ENCODE data around the gene VWDE.

Gene VWDE

DNA sequence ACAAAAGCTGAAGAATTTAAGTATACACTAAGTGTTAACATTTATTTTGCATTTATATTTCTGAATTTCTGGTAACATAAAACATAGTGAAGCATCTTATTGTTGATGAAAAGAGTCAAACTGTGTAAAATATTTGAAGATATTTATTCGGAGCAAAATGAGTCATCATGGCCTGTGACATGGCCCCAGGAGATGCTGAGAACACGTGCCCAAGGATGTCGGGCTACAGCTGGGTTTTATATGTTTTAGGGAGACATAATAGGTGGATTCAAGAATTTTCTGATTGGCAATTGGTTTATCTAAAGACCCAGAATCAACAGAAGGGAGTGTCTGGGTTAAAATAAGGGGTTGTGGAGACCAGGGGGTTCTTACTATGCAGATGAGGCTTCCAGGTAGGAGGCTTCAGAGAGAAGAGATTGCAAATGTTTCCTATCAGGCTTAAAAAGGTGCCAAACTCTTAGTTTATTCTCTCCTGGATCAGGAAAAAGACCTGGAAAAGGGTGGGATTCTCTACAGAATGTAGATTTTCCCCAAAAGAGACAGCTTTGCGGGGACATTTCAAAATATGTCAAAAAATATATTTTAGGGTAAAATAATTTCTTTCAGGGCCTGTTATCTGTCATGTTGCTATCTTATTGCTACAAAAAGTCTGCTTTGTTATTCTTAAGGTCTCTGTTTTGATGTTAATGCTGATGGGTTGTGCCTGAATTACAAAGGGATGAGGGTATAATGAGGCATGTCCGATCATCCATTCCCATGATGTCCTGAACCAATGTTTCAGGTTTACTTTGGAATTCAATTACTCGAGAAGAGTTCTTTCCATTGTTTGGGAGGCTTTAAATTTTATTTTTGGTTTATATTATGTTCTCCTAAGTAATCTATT, 74.5 kb downstream of the VWDE start:
- no peak for DNase-seq (ENCODE audit: low spot score)

DNA sequence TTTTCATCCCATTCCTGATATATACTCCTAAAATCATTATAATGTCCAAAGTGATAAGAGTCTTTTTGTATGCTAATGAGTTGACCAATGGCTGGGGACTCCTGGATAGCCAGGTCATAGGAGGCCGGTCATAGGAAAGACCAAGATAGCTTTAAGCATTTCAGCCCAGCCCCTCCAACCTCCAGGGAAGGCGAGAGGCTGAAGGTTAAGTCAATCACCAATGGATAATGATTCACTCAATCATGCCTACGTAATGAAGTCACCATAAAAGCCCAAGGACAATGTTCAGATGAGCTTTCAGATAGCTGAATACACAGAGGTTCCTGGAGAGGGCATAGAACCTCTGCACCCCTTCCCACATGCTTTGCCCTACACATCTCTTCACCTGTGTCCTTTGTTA, 75.7 kb downstream of the VWDE start:
- DNase-seq (ENCODE audit: low spot score): no peak

DNA sequence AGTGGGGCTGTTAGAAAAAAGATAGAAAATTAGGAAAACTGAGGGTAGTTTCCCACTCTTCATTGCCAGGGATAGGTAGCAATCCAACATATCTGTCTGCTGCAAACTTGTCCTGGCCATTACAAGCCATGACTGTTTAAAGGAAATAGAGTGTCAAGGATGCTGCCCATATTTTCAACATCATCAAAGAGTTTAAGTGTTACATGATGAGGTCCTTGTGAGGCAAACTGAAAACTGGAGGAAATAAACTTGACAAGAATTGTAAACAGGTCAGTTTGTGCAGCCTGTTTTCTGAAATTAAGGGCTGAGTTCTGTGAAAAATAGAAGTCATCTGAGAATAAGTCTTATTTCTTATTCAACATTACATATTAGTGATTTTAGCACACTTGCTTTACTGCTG, 78.0 kb downstream of the VWDE start:
- no peak for DNase-seq (ENCODE audit: low spot score)

DNA sequence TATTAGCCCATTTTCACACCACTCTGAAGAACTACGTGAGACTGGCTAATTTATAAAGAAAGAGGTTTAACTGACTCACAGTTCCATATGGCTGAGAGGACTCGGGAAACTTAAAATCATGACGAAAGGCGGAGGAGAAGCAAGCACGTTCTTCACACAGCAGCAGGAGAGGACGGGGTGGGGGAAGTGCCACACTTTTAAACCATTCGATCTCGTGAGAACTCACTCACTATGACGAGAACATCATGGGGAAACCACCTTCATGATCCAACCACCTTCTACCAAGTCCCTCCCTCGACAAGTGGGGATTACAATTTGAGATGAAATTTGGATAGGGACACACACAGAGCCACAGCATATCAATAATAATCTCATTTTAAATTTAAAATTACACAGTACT, 80.2 kb downstream of the VWDE start:
- DNase-seq (ENCODE audit: low spot score): no peak

DNA sequence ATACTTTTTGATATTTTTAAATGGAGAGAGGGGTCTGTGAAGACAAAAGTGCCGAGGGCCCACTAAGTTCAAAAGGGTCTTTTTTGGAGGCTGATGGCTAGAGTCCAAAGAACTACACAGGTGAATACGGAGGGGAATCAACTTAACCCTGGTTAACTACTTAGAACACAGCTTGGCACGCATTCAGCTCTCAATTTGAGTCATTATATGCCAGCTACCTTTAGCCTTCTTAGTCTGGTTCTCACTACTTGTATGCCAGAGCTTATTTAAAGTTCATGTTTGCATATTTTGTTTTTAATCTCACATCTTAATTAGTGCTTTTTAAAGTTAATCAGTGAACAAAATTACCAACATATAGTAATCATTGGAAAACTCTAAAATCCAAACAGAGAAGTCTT, 80.8 kb downstream of the VWDE start:
- no peak for DNase-seq (ENCODE audit: low spot score)

DNA sequence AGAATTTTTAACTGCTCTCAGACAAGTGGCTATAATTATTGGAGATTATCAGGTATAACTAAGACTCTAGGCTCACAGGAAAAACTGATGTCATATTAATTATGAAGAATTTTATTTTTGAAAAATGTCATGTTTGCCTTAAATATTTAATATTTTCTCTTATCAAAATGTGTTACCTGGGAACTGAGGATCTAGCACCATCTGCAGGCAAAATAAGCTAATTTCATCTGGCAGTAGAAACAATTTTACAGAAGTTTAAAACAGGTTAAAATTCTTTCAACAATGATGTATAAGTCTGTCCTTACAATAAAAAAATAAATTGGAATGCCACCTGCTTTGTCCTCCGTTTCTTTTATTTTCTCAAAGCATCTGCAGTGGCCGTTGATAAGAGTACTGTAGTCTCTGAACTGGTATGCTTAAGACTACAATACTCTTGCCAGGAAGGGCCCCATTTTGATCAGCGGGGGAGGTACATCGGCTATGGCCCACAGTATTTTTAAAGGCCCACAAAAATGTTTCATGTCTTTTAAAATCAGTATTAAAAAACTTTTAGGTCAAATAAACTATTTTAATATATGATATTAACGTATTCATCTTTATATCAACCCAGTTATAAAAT, 81.3 kb downstream of the VWDE start:
- DNase-seq (ENCODE audit: low spot score): no peak

DNA sequence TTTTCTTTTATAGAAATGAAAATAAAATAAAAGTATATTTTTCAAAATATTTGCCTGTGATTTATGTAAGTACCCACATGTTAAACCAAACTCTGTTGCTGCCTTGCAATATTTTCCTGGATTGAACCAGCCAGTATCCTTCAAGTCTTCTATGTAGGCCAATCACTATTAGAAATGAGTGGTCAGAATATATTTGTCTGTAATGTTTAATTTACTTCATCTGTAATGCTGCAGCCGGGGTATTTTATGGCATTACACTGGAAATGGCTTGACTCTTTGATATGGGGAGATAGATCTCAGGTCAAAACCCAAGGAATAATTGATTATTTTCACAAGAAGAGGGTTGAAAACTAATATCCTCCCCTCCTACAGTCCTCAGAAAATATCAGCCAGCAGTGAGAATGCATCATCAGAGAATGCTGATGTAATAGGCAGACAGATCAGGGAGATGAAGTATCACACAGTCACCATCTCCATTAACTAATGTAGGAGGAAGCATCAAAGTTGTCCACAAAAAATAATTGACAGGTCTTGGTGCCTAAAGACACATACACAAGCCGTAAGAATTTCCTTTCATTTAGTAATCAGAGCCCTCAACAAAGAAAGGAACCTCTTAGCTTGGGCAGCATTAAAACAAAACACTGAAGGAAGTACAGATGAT, 82.5 kb downstream of the VWDE start:
- no peak for DNase-seq (ENCODE audit: low spot score)

DNA sequence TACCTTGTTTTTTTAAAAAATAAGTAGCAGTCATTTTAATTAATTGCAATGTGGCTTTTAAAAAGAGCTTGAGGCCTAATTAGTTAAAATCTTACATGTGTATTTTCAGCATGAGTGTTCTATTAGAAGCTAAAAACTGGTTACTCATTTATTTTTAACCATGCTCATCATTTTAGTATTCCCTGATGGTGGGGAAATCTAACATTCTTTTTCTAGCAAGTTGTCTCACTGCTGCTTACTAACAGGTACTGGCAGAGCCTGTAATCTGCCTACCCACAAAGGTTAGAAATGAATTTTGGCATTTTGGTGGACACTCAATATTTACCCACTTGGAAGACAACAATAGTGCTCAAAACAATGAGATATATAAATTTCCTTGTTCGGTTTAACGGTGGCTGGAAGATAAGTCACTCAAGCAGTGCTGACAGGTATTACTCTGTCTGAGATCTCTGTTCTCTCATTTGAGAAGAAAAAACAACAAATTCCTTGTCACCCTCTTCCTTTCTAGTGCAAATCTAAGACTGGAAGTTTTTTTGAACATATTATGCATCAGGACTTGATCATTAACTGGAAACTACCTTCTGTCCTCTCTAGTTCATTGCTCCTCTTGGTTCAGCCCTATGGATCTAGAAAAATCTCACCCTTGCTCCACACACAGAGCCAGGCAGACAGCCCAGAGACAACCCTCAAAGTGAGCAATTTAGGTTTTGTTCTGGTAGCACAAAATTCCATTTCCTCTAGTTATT, 83.3 kb downstream of the VWDE start:
- no peak for DNase-seq (ENCODE audit: low spot score)

DNA sequence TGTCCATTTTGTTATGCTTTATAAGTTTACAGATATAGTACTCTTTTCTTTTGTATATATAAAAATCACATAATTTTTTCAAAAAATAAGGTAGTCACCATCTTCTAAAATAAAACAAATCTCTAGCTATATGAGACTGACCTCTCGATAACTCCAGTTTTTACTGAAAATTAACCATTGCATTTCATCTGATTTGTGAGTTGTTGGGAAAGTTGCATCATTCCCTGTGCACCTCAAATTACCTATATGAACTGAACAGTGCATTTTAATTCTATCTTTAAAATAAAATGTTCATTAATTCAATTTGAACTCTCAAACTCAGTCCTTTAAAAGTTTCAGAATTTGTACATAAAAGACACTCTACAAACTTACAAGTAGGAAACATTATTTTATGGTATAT, 86.0 kb downstream of the VWDE start:
- no peak for DNase-seq (ENCODE audit: low spot score)

DNA sequence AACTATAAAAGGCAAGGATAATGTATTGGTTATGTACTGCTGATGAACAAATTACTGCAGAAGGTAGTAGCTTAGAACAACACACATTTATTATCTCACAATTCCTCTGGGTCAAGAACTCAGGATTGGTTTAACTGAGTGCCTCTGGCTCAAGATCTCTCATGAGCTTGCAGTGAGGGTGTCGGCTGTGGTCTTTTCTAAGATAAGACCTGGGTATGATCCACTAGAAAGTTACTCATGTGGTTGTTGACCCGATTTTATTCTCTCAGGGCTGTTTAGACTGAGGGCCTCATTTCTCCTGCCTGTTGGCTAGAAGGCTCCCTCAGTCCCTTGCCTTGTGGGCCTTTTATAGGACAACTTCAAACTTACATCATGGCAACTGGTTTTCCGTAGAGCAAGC, 86.7 kb downstream of the VWDE start:
- no peak for DNase-seq (ENCODE audit: low spot score)

DNA sequence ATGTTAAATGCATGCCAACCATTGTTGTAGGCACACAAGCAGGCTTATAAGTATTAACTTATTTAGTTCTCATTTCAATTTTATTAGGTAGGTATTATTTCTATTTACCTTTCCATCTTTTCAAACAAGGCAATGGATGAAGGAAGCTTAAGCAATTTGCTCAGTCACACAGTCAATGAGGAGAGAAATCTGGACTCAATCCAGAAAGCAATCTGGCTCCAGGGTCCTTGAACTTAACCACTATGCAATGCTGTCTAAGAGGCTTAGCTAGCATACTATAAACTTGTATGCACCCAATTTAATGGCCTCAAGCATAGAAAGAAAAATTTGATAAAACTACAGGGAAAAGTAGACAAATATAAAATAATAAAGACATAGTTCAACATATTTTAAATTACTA, 88.6 kb downstream of the VWDE start:
- no peak for DNase-seq (ENCODE audit: low spot score)

DNA sequence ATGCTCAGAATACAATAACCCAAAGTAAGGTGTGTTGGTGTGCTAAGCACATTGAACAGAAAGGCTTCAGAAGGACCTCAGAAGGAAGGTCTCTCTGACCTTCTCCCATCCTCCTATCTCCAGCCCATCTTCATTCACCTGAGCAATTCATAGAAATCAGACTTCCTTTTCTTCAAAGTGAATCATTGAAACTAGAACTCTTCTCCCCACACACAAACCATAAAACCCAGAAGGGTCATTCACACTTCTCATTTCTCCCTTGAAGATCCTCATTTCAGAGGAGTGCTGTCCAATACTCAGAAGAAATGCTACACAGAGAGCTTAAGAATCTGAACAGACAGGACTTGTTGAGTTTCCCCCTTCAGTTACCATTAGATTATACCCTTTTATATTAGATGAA, 89.5 kb downstream of the VWDE start:
- no peak for DNase-seq (ENCODE audit: low spot score)

DNA sequence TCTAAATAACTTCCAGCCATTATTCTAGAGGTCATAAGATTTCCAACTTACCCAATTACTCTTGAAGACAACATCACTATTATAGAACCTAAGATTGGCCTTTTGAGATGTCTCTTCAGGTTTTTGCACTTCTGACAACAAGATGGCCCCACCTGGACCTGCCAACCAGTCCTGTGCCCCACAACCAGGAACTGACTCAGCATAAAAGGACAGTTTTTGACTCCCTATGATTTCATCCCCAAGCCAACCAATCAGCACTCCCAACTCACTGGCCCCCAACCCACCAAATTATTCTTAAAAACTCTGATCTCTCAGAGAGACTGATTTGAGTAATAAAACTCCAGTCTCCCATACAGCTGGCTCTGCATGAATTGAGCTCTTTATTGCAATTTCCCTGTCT, 98.2 kb downstream of the VWDE start:
- DNase-seq (ENCODE audit: low spot score): no peak

DNA sequence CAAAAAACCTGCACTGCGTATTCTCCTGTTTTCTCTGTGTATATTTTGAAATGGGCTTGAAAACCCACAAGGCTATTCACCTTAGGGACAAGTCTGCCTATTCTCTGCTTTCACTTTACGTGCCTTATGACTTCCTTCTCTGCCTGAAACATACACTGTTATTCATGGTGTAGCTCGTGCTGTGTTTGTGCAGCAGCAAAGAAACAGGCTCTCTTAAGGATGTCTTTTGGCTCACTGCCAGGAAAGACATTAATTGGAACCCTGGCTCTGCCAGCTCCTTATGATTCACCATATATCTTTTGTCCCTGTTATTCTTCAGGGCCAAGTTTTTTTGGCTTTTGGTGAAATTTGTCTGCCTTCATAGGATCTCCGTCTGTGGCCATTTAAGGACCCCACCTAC, 100.2 kb downstream of the VWDE start:
- DNase-seq (ENCODE audit: low spot score): no peak

DNA sequence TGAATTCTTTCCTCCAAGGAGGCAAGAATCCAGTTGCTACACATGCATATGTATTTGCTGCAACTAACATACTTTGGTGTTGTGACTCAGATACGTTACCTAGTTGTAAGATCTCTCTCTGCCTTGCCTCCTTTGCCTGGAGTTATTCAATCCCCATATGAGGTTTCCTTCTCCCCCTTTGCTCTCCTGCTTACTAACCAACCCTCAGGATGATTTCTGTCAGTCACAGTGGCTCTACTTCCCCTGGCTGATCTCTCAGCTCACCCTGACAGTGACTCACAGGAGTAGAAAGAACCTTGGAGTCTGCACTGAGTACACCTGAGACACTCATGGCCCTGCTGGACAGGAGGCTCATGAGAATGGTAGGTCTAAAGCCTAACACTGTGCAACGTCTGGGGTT, 100.6 kb downstream of the VWDE start:
- DNase-seq (ENCODE audit: low spot score): no peak

DNA sequence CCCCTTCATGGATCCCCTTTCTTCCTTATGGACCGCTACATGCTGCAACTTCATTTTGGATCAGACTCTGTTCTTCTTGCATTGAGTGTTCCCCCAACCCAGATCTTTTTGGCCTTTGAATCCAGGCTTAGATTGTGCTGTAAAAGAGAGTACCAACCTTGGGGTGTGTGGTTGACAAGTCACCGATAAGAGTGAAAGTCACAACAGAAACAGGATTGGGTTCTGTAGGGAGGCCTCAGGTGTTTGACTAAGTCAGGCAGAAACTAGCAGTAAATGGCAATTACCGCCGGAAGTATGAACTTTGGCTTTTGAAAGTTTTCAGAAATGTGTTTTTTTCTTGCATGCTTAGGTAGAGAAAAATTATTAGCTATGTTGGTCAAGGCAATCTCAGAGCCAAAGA, 103.2 kb downstream of the VWDE start:
- no peak for DNase-seq (ENCODE audit: low spot score)

DNA sequence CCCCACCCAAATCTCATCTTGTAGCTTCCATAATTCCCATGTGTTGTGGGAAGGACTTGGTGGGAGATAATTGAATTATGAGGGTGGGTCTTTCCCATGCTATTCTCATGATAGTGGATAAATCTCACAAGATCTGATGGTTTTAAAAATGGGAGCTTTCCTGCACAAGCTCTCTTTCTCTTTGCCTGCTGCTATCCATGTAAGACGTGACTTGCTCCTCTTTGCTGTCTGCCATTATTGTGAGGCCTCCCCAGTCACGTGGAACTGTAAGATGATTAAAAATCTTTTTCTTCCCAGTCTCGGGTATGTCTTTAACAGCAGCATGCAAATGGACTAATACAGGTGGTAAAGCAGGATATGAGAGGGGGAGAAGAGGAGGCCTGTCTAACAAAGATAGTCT, 104.3 kb downstream of the VWDE start:
- no peak for DNase-seq (ENCODE audit: low spot score)

DNA sequence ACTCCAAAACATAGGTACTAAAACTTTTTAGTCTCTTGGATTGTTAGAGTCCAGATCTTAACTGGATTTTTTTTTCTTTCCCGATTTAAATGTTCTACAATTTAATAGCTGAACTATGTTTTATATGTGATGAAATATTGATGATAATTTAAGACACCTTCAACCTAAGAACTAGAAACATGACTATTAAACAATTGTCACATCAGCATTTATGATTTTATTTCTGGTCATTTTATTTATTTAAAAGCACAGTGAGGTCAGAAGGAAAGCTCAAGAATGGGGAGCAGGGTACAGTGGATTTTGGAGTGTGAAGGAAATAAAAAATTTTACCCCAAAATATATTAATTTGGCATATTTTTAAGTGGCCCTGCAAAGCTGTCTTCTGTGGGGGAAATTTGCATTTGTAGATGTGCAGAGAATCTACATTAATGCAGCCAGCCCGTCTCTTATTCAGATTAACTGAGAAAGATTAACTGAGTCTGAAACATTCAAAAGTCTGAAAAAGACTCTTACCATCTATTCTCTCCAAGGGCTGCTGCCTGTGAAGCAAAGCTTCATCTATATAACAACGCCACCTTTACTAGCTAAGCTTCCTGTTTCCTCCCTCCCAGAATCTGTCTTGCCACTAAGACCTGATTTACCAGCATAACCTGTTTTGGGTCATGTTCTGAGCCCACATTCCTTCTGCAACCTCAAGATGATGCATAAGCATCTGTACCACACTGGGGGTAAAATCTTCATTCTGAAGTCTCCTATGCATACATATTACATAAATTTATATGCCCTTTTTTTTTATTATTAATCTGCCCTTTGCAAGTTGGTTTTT, 106.2 kb downstream of the VWDE start:
- DNase-seq (ENCODE audit: low spot score): no peak

DNA sequence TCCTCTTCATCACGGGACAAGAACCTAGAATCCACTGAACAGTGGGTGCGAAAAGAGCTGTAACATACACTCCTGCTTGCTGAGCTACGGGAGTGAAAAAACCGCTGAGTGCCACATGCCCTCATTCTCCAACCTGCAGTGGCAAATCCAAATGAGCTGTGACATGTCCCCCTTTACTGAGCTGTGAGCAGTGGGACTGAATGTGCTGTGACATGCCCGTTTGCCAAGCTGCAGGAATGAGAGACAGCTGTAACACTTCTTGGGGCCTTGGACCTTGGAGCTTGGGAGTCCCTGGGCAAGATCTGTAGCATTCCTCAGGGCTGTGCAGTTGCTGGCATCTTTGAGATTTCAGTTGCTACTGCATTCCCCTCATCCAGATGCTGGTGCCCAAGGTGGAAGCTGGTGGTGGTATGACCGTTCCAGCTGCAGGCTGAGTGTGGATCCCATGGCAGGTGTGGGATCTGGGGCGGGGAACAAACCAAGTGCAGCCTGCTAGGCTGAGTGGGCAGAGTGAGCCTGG, 107.6 kb downstream of the VWDE start:
- no peak for DNase-seq (ENCODE audit: low spot score)

DNA sequence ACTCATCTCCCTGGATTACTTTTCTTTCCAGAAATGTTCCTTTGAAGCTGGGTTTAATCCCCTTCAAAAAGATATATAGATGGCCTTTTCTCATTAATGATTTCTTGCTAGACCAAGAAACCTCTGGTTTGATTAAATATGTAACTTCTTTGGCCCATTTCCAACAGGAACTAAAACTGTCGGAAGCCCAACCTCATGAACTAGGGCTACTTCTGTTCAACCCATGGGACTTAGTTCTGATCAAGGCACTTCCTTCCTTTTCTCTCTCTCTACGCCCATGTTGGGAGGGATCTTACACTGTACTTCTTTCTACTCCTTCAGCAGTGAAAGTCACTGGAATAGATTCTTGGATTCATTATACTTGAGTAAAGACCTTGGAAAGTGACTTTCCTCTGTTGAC, 109.0 kb downstream of the VWDE start:
- no peak for DNase-seq (ENCODE audit: low spot score)

DNA sequence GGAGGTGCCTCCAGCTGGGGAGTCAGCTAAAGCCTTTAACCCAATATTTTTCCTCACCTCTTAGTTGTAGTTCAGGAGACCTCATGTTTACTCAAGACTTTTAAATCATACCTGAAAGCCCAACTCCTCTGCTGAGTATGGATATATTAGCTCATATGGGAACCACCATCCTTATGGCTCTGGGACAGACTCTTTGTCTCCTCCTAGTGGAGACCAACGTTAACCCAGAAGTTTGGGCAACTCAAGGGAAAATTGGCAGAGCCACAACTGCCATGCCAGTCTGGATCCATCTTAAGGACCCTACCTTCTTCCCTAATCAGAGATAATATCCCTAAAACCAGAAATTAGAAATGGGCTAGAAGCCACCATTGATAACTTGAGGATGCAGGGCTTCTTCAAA, 111.8 kb downstream of the VWDE start:
- no peak for DNase-seq (ENCODE audit: low spot score)

DNA sequence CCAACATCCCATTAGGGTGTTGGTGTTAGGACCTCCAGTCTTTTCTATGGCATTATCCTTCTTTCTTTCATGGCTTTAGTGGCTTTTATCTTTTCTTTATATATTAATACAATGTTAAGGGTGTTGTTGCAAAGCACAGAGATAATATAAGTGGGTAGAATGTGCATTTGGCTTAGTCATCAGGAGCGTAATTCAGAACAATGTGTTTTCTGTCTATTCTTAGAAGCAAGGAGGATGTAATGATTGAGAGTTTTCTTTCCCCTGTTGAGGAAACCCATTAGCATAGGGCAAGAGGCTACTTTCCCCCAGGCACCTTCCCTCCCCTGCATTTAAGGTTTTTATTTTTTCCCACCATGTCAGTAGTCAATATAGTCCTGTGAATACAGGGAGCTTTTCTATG, 112.9 kb downstream of the VWDE start:
- no peak for DNase-seq (ENCODE audit: low spot score)
